H4 (cell line): Measurements from ENCODE around the gene COL26A1. TPM values are rescaled to one million over a fixed set of nuclear protein-coding genes. Genes with fewer than 3 reads are reported as not detected.

Source experiments
- DNase-seq: peaks from one replicate; pipeline ENCODE4 v3.0.0-alpha.2; 2015; ENCODE audit warnings: low spot score
- total RNA-seq: library from RNA; depleted of rRNA; stranded (reverse); fragments of >200 nt; shearing (Covaris generic); gene quantifications from 2 replicates; pipeline ENCODE4 v1.2.3, GENCODE V29; 2014

The COL26A1 gene
- total RNA-seq, 1 experiment from 2014 or later: not detected

GRCh38 chr7:101534873-101535272, 172.2 kb downstream of the COL26A1 start:
- no peak for DNase-seq

GRCh38 chr7:101535351-101535751, 172.7 kb downstream of the COL26A1 start:
- DNase-seq: peak; percentile 53

- DNase-seq: no peak
Observed at GRCh38 chr7:101536232-101536631, 173.6 kb downstream of the COL26A1 start.

- DNase-seq: no peak
Observed at GRCh38 chr7:101536668-101537067, 174.0 kb downstream of the COL26A1 start.

- DNase-seq: no peak
Observed at GRCh38 chr7:101537205-101537604, 174.5 kb downstream of the COL26A1 start.

GRCh38 chr7:101537935-101538595, 175.4 kb downstream of the COL26A1 start:
- DNase-seq: no peak

DNA sequence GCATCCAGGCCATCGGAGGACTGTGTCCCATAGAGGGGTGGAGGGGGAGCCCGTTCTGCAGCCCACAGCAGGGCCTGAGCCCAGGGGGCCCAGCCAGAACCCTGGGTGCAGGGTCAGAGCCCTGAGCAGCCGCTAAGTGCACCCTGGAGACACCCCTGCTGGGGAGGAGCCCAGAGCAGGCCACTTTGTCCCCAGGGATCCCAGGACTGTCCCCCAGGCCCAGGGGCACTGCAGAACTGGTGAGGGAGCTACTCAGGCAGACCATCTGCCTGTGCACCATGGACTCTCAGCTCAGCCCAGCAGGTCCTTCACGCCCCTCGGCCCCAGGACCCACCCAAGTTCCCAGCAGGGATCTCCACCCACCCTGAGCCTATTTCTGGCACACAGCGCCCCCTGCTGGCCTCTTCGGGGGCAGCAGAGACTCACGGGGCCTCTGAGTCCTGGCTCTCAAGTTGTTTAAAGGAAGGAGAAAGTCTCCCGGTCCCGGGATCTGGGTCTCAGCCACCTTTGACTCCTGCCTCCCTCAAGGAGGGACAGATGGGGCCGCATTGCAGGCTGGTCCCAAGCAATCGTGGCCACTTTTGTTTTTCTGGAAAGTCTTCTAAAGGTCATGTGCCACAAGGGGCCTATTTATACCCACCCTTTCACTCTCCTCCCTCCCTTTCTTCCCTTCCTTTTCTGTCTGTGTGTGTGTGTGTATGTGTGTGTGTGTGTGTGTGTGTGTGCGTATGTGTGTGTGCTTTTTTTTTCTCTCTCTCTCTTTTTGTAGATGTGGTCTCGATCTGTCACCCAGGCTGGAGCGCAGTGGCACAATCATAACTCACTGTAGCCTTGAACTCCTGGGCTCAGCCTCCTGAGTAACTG, 176.2 kb downstream of the COL26A1 start:
- no peak for DNase-seq

DNA sequence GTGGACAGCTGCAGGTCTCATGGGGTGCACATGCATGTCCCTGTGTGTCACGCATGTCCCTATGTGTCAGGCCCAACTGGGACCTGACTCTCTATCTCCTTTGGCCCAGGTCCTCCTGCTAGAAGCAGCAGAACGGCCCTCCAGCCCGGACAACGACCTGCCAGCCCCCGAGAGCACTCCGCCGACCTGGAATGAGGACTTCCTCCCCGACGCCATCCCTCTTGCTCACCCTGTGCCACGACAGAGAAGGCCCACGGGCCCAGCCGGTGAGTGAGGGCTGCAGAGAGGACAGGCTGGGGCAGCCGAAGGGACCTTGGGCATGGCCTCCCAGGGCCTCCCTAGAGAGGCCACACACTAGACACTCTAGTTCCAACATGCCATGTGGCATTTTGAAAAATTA, 177.1 kb downstream of the COL26A1 start:
- DNase-seq: no peak

GRCh38 chr7:101542527-101543241, 180.0 kb downstream of the COL26A1 start:
- no peak for DNase-seq

- no peak for DNase-seq
Observed at GRCh38 chr7:101543242-101543766, 180.6 kb downstream of the COL26A1 start.

DNA sequence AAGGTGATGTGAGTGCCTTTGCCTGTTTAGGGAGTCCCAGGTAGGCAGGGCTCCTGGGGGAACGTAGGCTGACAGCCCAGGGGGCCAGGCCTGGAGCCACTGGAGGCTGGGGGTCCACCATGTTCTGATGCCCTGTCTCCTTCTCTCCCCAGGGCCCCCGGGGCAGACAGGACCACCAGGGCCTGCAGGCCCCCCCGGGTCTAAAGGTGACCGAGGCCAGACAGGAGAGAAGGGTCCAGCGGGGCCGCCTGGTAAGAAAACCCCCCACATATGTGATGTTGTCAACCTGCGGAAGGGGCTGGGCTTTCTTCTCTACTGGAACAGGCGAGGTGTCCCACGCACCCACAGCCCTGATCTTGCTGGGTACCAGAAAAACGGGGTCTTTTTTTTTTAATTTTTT, 181.2 kb downstream of the COL26A1 start:
- DNase-seq: no peak

GRCh38 chr7:101545441-101546190, 182.9 kb downstream of the COL26A1 start:
- DNase-seq: no peak

GRCh38 chr7:101546308-101546936, 183.7 kb downstream of the COL26A1 start:
- no peak for DNase-seq

DNA sequence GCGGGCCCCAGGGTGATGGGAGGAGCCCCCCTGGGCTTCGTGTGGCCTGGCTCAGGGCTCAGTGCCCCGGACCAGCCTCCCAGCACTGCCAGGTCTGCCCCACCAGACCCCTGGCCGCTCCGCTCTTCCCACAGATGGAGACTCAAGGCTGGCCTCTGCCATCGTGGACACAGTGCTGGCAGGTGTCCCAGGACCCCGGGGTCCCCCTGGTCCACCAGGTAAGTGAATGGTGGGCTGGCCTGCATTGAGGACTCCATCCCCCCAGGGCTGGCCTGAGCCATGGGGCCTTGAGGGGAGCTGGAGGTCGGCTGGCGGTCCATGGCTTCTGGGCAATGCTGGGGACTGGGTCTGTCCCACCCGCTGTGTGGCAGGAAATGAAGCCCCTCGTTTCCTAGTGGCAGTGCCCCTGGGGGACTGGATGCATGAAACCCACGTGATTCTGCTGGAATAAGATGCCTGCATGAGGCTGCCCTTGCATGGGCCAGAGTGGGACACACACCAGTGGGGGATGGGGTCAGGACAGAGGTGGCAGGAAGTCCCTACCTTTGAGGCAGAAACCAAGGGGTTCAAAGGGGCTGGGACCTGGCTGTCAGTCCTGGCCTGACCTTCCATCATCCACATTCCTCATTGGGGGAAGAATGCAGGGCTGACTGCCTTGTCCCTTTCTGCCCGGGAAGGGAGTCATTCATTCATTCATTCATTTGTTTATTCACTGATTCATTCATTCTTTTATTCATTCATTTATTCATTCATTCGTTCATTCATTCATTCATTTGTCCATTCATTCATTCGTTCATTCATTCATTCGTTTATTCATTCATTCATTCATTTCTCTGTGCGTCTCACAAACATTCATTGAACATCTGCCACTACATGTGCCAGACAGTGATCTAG, 184.6 kb downstream of the COL26A1 start:
- no peak for DNase-seq

- no peak for DNase-seq
Observed at GRCh38 chr7:101547916-101548661, 185.4 kb downstream of the COL26A1 start.

GRCh38 chr7:101549734-101550133, 187.1 kb downstream of the COL26A1 start:
- DNase-seq: no peak

DNA sequence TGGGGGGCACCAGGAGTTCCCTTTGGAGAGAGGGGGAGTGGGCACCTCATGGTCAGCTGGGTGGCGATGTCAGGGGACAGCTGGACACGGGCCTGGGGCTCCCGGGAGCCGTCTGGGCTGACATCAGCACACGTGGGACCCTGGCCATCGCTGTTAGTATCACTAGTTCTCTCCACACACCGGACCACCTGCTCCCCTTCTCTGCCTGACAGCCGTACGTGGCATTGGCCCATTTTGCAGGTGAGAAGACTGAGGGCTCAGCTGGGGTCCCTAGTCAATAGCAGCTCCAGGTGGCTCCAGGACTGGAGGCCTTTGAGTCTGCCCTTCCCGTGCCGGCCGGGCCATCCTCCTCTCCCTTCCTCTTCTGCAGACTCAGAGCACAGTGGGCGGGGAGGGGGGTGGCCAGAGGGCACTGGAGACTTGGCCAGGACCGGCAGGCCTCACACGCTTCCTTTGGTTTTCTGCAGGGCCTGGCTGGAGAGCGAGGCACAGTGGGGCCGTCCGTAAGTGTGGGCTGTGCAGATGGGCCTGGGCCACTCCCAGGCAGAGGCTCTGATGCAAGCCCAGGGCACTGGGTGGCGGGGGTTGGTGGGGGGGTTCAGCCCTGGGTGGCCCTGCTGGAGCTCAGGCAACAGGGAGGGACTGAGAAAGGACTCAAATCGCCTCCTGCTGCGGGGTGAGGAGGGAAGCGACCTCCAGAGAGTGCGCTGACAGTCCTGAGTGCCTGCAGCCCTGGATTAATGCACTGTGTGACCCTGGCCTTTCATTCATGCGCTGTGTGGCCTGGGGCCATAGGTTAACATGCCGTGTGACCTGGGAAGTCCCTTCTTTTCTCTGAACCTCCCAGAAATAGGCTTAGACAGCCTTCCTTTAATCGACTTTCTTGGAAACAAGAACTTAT, 188.2 kb downstream of the COL26A1 start:
- no peak for DNase-seq
